HG03095 (cell line): ENCODE data around the gene CHAF1A.

Source experiments
- ATAC-seq: cut with Tn5 transposase; IDR thresholded peaks from one replicate; pipeline ENCODE4 v1.9.1; 2021; ENCODE audit warnings: moderate library complexity; ENCODE audit not compliant: unreplicated experiment

The CHAF1A gene

DNA sequence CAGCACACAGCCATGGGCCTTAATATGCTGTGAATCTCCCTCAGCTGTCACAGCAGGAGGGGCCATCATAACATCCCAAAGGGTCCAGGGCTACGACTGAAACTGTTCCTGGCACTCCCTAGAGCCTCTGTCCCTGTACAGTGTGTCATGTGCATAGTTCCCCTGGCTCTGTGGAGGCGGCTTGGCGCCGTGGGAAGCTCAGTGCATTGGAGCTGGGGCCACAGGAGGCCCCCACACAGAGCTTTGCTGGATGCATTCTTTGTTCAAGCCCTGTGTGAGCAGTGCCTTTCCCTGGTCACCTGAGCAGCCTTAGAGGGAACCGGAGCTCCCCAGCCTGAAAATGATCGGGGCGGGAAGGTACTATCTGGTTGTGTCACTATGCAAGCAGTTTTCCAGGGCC, 33.8 kb downstream of the CHAF1A start:
- ATAC-seq: no peak

DNA sequence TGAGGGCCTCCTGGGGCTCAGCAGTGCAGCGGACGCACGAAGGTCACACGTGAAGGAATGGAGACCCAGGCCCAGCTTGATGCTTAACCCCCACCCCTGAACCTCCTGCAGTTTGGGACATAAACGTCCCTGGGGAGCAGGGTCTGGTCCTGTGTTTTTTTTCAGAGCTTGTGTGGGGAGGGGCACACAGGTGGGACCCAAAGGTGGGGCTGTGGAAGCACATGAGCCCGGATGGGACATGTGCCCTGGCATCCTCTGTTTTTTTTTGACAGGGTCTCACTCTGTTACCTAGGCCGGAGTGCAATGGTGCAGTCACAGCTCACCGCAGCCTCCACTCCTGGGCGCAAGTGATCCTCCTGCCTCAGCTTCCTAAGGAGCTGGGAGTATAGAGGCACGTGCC, 34.7 kb downstream of the CHAF1A start:
- no peak for ATAC-seq

DNA sequence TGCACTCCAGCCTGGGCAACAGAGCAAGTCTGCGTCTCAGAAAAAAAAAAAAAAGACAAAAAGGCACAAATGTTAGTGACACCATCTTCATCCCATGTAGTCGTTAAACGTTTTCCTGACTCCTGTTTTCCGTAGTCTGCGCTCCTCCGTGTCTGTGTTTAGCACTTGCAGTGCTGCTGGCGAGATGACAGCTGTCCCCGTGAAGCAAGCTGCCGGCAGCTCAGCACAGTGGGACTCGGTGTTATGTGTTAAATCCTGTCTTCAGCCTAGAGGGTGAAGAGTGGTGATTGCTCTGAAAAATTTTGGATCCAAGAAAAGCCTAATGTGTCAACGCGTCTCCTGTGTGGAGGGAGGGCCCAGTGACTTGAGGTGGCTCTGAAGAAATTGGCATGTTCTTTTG, 36.8 kb downstream of the CHAF1A start:
- ATAC-seq: no peak

DNA sequence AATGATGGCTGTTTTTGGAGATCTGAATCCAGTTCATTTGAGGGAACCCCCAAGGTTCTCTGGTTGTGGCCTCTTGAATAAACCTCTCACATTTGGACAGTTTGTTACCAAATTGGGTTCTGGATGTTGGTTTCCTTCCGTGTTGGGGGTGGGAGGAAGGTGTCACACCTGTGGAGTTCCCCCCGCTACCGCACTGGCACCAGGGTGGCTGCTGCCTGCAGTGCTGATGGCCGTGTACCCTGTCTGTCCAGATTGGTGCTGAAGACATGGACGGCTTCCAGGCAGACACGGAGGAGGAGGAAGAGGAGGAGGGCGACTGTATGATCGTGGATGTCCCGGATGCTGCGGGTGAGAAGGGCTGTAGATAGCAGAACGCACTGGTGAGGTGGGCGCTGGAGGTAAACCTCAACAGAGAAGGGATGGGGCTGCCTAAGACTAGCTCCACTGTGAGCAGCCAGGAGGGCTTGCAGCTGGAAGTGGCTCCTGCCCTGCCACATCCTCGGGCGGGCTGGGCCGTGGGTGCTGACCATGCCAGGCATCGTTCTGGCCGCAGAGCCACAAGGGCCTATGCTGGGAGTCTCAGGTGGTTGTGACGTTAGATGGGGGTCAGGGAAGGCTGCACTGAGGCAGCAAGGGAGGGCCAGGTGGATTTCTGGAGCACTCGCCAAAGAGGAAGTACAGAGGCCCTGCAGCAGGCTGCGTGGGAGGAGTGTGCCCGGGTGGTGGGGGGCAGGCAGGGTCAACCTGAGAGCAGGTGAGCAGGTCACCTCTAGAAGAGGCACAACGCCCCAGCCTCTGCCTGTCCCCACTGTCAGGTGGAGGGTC, 39.8 kb downstream of the CHAF1A start:
- ATAC-seq: no peak

DNA sequence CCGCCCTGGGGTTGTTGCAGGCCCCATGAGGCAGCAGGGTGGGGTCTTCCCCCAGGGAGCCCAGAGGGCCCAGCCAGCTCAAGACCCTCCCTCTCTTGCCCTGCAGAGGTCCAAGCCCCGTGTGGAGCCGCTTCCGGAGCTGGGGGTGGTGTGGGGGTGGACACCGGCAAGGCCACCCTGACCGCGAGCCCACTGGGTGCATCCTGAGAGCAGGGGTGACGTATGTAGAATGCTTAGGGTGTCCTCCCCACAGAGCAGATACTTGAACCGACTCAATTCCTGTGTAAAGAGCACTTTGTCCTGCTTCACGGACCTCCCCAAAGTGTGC, 40.3 kb downstream of the CHAF1A start:
- ATAC-seq: no peak

DNA sequence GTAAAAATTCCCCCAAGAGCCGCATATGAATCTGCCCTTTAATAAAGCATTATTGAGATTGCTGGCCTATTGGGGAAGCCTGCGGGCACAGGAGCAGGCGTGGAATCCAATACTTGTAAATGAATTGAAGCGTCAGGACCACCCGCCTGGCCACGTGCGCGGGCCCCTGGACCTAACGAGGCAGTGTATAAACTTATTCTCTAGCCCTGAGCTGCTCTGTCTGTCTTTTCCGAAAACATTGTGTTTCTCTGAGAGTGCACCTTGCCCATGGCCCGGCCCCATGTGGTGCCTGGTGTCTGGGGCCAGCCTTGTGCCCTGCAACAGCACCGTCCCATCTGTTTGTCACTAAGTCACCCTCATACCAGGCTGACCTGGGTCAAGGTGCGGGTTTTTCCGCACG, 40.7 kb downstream of the CHAF1A start:
- ATAC-seq: no peak

DNA sequence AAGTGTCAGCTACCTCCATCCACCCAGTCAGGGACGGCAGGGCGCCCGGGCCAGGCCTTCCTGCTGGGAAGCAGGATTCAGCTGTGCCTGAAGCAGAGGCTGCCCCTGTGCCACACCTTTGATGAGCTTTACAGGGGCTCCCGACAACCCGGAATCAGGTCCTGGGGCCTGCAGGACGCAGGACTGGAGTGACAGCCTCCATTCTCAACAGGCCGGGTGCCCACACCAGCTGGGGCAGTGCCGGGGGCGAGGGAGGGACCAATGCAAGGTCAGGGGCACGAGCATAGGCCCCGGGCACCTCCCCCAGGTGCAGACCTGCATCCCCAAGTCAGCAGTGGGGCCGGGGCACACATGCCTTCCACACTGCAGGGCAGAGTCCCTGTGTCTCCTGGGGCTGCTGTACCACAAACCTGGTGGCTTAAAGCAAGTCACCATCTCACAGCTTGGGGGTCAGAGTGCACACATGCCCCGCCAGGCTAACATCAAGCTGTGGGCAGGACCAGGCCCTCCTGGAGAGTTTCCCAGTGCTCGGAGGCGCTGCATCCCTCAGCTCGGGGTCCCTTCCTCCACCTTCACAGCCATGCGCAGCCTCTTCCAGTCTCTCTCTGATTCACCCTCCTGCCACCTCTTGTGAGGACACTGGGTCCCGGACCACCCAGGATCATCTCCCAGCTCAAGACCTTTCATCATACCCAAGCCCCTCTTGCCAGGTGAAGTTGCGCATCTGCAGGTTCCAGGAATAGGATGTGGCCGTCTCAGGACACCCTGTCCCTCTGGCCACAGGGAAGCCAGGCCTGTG, 41.7 kb downstream of the CHAF1A start:
- ATAC-seq: no peak

DNA sequence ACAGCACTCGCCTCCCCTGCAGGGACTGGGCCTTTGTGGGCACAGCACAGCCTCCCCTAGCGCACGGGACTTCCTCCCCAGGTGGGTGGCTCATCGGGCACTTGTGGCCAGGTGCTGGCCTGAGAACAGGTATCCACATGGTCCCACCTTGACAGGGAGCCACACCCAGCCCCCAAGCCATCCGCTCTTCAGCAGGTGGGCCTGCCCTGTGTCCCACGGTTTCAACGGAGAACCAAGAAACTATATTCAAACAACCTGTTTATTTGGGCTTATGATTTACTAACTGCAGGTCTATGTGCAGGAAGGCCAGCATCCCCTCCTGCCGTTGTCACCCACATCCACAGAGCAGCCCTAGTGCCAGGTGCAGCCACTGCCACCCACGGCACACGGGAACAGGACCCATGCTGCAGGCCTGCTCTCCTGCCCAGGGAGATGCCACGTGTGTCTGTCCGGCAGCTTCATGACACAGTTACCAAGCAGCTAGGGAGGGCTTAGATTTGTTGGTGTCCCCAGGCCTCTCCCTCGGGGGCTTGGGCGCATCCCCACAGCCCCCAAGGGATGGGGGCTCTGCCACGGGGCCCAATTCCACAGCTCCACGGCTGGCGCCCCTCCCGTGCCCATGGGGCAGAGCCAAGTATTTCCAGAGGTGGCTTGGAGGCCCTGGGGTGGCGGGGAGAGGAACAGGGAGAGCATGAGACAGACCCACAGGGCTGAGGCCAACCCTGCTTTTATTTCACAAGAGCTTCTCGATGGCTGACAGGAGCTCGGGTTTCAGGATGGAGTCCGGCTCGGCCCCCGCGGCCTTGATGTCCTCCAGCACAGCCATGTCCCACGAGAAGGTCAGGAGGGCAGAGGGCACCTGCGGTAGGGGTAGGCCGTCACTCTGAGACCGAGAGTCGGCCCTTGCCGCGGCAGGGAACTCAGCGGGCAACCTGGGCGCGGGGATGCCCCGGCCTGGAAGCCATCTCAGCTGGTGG, 42.6 kb downstream of the CHAF1A start:
- ATAC-seq: no peak

DNA sequence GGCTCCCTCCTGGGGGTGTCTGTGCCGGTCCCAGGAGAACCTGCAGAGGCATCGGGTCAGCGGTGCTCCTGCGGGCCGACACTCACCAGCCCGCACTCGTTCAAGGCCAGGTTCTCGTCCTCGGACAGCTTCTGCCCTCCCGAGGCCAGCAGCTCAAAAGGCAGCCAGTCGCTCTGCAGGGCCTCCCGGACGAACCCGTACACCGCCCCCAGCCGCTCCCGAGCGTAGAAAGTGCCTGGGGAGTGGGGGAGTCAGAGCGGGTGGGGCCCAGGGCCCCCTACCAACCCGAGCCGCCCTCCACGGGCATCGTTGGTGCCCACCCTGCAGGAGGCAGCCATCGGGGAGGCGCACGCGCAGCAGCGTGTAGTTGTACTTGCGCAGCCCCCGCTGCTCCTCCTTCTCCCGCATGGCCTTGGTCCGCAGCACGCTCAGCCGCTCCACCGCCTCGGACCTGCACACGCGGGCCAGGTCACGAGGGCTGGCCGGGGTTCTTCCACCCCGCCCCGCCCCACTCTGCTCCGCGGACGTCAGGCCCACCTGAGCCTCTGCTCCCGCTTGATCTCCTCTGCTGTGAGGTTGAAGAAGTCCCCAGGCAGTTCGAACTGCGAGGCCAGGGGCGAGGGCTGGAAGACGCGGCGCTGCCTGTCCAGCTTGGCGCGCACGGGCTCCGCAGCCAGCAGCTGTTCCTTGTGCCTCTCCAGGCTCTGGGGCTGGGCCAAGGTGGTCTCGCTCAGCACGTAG, 43.7 kb downstream of the CHAF1A start:
- ATAC-seq: no peak

DNA sequence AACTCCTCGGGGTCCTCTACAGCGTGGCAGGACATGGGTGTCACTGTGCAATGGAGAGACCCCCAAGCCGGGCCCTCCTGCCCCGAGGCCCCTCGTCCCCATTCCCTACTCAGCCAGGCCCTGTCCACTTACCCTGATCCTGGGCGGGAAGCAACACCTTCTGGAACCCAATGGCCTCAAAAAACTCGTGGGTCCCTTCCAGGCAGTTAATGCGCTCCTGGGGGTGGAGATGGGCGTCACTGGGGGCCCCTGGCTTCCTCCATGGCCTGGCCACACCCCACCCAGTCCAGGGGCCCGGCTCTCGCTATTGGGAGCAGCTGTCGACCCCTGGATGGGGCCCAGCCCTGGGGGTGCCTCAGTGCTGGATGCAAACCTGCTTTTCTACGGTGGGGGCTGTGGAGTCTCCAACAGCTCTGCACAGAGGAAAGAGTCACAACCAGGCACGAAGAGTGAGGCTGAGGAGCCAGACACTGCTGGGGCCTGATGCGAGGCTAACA, 44.3 kb downstream of the CHAF1A start:
- ATAC-seq: no peak

DNA sequence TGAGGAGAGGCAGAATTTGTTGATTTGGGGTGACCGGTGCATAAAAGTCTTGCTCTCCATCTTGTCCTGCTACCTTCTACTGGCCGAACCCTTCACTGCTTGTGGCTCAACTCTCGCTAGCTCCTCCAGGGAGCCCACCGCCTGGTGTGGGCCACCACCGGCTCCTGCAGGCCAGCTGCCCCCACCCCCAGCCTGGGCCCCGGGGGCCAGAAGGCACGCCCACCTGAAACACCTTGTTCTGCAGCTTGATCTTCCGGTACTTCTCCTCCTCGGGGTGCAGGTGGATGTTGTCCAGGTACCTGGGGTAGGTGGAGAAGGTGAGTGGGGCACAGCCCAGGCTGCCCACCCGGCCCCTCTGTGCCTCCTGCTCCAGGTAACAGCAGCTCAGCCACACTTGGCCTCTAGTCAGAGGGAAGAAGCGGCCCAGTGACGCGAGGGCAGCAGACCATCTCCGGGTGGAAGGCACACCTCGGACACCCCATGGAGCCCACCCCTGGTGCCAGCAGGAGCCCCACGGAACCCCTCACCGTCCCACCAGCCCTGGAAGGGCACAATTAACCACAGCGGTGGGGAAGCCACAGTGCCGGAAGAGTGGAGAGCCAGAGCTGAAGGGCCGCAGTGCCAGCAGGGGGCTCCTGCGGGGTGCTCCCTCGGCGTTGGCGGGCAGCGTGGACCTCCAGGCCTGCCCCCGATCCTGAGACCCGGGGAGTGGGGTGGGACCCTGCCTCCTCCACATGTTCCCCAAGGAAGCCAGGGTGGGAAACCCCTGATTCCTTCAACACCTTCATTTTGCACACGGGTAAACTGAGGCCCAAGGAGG, 45.1 kb downstream of the CHAF1A start:
- no peak for ATAC-seq

DNA sequence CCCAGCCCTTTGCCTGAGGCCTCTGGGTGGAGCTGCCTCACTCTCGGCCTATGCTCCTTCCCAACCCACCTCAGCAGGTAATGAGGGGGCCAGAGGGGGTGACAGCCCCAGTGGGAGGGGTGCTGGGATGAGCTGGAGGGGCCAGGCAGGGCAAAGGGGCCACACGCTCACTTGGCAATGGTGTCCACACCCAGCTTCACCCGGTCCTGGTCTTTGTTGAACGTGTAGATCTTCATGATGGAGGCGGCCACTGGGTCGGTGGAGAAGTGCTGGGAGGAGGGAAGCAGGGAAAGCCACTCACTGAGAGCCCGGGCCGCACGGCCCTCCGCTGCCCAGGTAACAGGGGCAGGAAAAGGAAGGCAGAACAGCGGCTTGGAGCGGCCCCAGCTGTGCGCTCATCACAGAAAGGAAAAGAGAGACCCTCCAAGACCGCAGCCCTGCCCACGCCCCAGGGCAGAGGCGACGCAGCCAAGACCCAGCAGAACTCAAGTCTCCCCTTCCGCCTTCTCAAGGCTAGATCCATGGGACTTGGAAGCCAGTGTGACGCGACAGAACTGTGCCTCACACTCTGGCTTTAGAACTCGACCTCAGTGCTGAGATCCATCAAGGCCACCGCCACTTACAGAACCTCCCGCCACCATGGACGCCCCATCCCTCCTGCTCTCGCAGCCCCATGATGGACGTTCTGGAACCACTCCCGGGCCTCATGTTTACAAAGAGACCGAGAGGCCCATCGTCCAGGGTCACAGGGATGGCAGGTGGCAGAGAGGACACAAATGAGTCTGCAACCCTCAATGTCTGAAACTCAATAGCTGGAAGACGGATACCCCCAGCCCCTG, 45.9 kb downstream of the CHAF1A start:
- no peak for ATAC-seq

DNA sequence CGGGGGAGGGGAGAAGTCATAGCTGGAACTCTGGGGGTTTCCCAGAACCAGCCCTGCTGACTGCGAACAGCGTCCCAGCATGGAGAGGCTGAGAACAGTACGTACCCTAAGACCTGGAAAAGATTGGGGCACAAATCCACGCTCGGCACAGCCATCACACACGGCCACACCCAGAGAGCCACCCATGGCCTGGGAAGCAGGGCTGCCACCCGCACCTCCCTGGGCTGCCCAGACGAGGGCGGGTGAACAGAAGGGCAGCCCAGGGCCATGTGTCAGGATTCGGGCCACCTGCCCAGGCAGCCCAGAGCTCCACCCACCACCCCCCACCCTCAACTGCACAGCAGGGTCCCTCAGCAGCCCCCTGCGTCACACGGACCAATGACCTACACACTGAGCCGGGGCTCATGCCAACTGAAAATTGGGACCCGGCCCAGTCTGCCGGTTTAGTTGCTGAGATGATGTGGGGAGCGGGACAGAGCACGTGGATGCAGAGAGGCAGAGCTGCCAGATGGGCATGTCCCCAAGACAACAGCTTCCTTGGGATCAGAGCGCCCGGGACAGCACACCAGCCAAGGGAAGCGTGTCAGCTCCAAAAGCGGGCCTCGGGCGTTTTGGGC, 46.7 kb downstream of the CHAF1A start:
- no peak for ATAC-seq

DNA sequence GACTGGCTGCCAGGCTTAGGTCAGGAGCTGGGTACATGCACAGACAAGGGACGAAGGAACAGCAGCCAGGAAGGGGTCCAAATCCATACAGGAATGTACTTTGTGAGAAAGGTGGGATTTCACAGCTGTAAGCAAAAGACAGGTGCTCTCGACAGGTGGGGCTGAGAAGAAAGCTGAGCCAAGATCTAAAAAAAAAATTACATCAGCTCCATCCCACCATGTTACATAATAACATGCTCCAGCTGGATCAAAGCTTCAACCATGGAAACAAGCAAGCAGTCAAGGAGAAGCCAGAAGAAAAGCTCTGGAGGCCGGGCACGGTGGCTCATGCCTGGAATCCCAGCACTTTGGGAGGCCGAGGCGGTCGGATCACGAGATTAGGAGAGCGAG, 47.2 kb downstream of the CHAF1A start:
- no peak for ATAC-seq

DNA sequence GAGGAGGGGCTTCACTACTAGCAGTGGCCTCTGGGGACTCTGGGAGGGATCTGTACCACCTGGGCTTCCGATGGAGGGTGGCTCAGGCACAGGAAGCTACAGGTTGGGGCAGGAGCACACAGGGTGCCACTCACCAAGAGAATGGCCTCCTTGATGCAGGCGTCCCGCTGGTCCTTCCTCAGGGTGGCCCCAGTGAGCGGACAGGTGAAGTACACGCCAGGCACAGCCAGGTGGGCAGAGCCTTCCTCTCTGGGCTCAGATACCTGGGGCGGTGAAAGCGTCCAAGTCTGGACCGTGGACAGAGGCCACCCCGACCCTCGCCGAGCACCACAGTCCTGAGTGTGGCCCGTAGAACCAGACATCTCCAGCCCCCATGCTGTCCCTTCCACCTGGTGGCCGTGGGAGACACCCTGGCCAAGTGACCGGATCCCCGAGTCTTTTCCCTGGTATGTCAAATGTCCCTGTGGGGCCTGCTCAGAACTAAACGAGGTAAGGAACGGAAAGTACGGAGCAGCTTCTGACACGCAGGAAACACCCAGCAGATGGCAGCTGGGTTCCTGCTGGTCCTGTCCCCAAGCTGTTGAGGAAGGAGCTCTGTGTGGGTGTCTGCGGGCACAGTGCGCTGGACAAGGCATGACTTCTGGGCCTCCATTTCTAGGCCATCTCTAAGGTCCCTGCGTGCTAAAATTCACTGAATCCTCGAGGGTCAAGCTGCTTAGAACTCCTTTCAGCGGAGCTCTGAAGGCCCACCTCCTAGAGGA, 50.0 kb downstream of the CHAF1A start:
- ATAC-seq: no peak

DNA sequence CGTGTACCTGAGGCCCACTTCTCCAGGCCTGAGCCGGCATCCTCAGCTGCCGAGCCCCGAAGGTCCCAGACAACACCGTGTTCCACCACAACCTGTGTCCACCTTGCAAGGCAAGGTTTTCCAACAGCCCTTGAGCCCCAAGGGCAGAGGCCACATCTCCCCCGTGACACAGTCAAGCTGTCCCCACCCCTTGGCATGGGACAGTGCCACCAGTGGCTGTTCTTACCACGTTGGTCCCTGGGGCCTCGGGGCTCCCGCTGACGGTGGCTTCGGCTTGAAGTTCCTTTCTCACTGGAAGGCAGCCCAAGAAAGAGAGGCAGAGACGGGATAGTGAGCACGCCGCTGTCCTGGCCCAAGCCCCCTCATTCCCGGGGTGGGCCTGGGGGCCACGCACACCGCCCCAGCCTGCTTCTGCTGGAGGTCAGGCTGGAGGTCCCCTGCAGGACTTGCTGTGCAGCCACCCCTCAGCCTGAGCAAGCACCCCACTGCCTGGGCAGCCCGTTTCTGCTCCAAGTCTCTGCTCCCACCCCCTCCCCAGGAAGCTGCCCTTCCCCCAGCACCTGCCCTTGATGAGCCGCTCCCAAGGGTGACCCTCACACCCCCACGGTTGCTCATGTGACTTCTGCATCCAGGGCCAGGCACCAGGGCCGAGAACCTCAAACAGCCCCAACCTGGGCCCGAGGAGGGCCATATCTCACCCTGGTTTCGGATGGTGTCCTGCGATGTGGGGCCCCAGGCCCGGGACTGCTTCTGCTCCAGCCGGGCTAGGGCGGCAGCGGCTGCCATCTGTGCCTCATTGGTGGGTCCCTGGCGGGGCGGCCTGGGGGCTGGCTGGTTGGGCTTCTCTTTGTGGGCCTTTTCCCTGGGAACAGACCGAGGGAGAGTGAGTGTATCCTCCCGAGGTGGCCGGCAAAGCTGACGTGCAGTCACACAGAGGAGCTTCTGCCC, 51.1 kb downstream of the CHAF1A start:
- ATAC-seq: no peak
